NCI-H82 treated with DMSO at 0.1 percent for 48 hours (cell line): ENCODE measurements around the gene HSD3B1.
"Not testable (repeated sequence)": the region's sequence is repeated elsewhere in the genome, so short reads cannot be mapped to it uniquely, and the experiment has no call there.

Source experiments
- DNase-seq: peaks from one replicate; lab custom pipeline; 2025; ENCODE audit not compliant: unreplicated experiment; lab: John Stamatoyannopoulos, UW

The HSD3B1 gene

GRCh38 chr1:119551218-119551617, 44.2 kb downstream of the HSD3B1 start:
- DNase-seq: no peak

- not testable (repeated sequence) for DNase-seq
These were observed 45.6 kb downstream of the HSD3B1 start for GRCh38 chr1:119552656-119553055.

GRCh38 chr1:119553302-119554071, 46.5 kb downstream of the HSD3B1 start:
- not testable (repeated sequence) for DNase-seq

- no peak for DNase-seq
These were observed 47.2 kb downstream of the HSD3B1 start for GRCh38 chr1:119554183-119554582.

- no peak for DNase-seq
These were observed 49.4 kb downstream of the HSD3B1 start for GRCh38 chr1:119556423-119556822.

- DNase-seq: not testable (repeated sequence)
These were observed 53.4 kb downstream of the HSD3B1 start for GRCh38 chr1:119560402-119560801.

GRCh38 chr1:119564548-119564947, 57.5 kb downstream of the HSD3B1 start:
- no peak for DNase-seq
